Fibroblast of mammary gland (primary cell): ENCODE results near the gene SLAMF1.
"Not testable (repeated sequence)": the region's sequence is repeated elsewhere in the genome, so short reads cannot be mapped to it uniquely, and the experiment has no call there.

Source experiments
- DNase-seq: peaks from one replicate; pipeline ENCODE4 v3.0.0-alpha.2; 2010; ENCODE audit warnings: low read depth
- H3K4me3 ChIP-seq: 2 replicates; pipeline ENCODE4 v1.5.1; 2011; ENCODE audit warnings: low read depth, mild to moderate bottlenecking, low read length, moderate library complexity; ENCODE audit not compliant: control insufficient read depth
- CTCF ChIP-seq: conservative IDR thresholded peaks from 2 replicates; pipeline ENCODE4 v1.5.1; 2011; ENCODE audit warnings: low read depth, low read length, inconsistent platforms; ENCODE audit not compliant: control insufficient read depth, insufficient read depth

Gene SLAMF1

DNA sequence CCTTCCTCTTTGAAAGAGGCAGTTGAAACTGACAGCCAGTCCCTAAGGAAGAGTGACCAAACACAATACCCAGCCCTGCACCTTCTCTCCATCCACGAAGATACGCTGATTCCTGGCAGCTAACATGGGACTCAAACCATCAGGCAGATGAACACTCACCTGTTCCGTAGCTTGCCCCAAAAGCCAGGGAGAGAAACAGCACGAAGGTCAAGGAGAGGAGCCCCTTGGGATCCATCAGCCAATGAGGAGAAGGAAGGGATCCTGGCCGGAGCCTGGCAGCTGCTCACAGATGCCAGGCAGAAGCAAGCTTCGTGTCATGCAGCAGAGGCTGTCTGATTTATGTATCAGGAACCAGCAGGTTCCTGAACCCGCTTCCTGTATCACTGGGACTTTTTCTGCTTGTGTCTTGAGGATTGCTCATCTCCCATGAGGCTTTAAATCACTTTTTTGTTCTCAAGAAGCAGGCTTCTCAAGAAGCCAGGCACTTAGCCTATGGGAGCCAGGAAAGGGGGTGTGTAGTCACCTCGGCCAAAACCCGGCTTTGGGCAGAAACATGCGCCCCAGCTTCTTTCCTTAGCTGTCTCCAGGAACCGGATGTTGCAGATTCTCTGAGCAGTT, at the start of gene SLAMF1:
Gene SLAMF1, minus strand, starts transcription at position 334 of the 618 bp plus-strand sequence. Its CDS starts 99 bp downstream, at position 235.
- DNase-seq = peak; percentile 31
- no peak within 1 kb of the TSS for H3K4me3 ChIP-seq
- no peak for TF ChIP-seq CTCF

- H3K4me3 ChIP-seq, DNase-seq: not testable (repeated sequence)
Observed at GRCh38 chr1:160692390-160692789, 45.5 kb upstream of the SLAMF1 start.

DNA sequence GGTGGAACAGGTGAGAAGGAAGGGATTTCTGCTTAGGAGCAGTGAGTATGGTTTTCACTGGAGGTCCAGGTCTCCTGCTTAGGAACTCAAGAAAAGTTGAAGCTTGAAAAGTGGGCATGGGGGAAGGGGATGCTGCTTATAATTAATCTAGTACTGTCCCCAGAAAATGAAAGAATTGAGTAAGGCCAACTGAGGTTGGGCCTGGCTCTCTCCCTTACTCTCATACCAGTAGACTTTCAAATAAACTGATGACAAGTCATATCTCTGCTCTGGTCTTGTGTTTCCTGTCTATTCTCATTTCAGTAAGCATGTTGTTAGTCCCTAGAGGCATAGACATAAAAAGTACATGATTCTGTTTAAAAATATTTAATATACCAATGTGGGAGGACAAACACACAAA, 38.4 kb upstream of the SLAMF1 start:
- no peak overlapping the region for H3K4me3 ChIP-seq
- no peak for TF ChIP-seq CTCF
- no peak for DNase-seq

- DNase-seq = no peak
- H3K4me3 ChIP-seq = no peak overlapping the region
- no peak for TF ChIP-seq CTCF
Observed at GRCh38 chr1:160682983-160683865, 36.4 kb upstream of the SLAMF1 start.

DNA sequence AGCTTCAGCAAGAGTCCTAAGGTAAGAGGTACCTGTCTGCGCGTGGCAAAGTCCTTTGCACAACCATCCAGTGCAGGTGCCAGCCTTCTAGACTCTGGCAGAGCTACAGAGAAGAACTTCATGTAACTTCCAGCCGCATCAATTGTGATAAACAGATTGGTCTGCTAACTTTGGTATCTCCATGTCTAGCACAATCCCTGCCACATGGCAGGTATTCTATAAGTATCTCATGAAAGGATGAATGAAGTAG, 35.0 kb upstream of the SLAMF1 start:
- no peak for TF ChIP-seq CTCF
- no peak overlapping the region for H3K4me3 ChIP-seq
- DNase-seq = no peak

DNA sequence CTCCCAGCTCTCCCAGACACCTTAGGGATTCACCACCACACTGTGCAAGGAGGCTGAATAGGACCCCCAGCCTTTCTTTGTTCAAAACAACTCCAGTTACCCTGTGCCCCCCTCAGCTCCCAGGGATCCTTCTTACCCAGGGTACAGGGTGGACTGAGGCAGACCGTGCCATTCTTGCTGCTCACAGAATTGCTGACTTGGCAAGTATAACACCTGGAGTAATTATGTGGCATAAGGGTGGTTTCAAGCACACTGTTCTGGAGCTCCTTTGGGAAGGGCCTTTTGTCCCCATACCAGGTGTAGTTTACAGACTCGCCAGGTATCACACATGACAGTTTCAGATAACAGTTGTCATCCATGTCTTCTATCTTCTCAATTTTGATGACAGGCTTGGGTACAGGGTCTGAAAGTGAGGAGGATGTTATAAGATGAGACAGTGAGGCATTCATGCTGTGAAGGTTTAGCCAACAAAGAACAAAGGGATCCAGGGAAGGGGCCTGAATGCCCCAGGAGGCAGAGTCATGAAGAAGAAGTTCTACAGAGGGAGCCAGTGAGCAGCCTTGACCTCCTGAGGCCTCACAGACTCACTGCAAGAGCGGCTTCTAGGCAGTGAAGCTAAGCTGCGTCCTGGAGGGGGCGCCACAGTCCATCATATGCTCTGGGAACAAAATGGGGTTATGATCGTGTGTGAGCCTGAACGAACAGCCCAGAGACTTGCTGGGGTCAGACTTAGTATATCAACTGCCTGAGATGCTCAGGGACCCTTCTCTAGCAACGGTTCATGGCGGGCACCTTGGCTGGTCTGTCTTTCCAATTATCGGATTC, 34.4 kb upstream of the SLAMF1 start:
- TF ChIP-seq CTCF = peak; percentile 34
- DNase-seq = peak; percentile 32
- H3K4me3 ChIP-seq = no peak overlapping the region

- no peak for DNase-seq
- no peak overlapping the region for H3K4me3 ChIP-seq
- no peak for TF ChIP-seq CTCF
Observed at GRCh38 chr1:160680399-160680798, 33.6 kb upstream of the SLAMF1 start.
